ENCODE data around the gene OR8D1.

OR8D1 gene

DNA sequence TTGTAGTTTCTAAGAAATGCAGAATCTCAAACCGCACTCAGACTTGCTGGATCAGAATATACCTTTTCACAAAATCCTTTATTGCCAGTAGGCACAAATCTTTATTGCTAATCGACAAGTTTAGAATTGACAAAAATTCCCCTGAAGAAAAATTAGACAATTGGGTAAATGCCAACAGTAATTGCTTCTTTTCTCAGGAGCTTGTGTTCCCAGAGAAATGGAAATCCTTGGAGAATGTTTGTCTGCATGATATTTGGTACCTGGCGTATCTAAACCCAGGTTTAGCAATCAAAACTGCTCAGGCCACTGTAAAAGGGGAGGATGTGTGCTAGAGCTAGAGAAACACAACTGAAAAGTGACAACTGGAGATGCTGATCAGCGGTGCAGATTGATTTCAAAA is 57.7 kb downstream of the OR8D1 start, which contains the start of gene OR8G5:
OR8G5 (plus strand) TSS at position 301 of the 400 bp plus-strand sequence. CDS start 8,556 bp downstream, outside the sequence.
- no peak within 1 kb of the TSS for H3K4me3 ChIP-seq (ENCODE audit: low read depth, low read length)
- no peak for TF ChIP-seq CTCF (conservative IDR thresholded peaks at IDR 0.05; ENCODE audit: low read depth, low read length)
- no peak for DNase-seq (ENCODE audit: low read depth)

Measured in choroid plexus epithelial cell (primary cell).